HG03175 (cell line): ENCODE measurements around the gene CYBB.

ENCODE experiments used
- ATAC-seq: cut with Tn5 transposase; IDR thresholded peaks from one replicate; pipeline ENCODE4 v1.9.1; 2021; ENCODE audit warnings: mild to moderate bottlenecking, moderate library complexity; ENCODE audit not compliant: unreplicated experiment

The CYBB gene

DNA sequence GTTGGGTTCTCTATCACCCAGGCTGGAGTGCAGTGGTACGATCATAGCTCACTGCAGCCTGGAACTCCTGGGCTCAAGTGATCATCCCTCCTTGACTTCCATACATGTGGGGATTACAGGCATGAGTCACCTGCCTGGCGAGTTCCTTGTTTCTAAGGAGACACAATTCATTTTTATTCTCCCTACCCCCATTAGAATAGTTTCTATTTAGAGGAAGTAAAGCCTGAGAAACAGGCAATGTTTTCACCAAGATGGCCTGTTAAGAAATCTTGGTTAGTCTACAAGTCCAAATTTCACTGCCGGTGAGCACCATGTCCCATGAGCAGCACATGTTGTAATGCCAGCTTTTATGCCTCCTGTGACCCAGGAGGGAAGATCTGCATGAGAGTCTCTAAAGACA lies 5.7 kb downstream of the CYBB start:
- ATAC-seq = no peak

- ATAC-seq = peak; percentile 79
Observed at GRCh38 chrX:37786624-37787422, 7.0 kb downstream of the CYBB start.

- peak; percentile 75 for ATAC-seq
Observed at GRCh38 chrX:37787423-37787869, 7.6 kb downstream of the CYBB start.

DNA sequence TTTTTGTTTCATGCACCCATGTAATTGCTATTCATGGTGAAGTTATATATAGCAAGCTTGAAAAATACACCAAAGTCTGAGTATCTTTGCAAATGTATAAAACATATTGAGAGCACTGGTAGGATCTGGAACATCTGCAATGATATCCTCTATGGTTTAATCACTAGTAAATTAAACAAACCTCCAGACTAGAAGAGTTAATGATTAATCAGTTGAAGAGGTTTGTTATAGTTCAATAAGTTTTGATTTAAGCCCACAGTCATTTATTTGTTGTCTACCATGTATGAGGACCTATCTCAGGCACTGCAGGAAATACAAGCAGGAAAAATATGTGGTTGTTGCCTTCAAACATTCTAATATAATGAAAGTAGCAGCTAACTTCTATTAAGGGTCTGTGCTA lies 16.5 kb downstream of the CYBB start:
- no peak for ATAC-seq

- no peak for ATAC-seq
Observed at GRCh38 chrX:37796805-37797204, 16.9 kb downstream of the CYBB start.

DNA sequence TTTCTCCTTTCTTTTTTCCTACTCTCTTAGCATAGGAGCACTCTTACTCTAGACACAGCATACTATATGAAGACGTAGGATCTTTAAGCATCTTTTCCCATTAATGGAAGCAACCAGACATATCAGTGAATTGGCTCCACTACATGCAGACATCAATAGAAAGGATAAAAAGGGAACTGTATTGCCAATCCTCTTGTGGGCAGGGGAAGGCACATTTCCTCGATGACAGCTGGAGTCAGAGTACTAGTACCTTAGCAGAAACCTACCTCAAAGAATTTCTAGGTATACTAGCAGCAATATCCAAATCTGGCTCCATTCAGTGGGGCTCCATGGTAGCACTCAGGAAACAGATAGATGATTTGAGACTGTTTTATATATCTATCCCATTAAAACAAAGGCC lies 20.1 kb downstream of the CYBB start:
- no peak for ATAC-seq

GRCh38 chrX:37800717-37801116 lies 20.9 kb downstream of the CYBB start:
- ATAC-seq = no peak

GRCh38 chrX:37802028-37802427 lies 22.2 kb downstream of the CYBB start:
- ATAC-seq = no peak

DNA sequence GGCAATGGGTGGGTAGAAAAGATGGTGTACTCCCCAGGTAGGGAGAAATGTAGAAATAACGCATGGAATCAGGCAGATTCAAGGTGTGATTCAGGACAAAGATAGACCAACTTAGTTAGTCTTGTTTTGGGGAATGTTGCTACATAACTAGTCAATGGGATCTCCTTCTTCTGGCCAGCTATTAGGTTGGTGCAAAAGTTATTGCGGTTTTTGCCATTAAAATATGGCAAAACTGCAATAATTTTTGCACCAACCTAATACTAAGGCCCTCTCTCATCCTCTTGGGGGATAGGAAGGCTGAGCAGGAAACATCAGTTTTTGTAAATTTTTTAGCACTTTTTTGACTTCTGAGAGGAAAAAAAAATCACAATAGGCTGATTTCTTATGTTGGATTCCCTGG lies 23.2 kb downstream of the CYBB start:
- no peak for ATAC-seq

- ATAC-seq = no peak
Observed at GRCh38 chrX:37809970-37810369, 30.1 kb downstream of the CYBB start.

DNA sequence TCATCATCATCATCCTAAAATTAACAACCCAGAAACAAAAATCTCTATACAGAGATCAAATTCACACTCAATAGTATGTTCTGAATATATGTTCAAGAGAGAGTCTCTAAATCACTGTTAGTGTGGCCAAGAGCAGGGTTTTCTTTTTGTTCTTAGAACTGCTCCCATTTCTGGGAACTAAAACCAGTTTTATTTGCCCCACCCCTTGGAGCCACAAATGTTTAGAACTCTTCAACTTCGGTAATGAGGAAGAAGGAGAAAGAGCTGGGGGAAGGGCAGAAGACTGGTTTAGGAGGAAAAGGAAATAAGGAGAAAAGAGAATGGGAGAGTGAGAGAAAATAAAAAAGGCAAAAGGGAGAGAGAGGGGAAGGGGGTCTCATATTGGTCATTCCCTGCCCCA lies 32.3 kb downstream of the CYBB start:
- no peak for ATAC-seq

DNA sequence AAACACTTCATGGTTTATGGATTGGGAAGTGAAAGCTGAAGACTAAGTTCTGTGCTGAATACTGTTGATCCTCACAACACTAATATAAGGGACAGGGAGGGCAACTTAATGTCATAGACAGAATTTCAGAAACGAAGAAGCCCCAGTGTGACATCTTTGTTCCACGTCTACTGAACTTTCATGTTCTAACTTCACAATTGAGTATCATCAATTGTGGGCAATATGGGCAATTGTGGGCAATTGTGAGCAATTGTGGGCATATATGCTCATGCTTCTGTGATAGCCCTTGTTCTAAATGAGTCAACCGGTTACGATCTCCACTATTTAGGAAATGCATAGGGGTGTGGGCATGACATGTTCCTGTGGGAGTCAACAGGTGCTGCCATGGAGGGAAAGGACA lies 33.7 kb downstream of the CYBB start:
- no peak for ATAC-seq

- ATAC-seq = peak; percentile 30
Observed at GRCh38 chrX:37815366-37815765, 35.5 kb downstream of the CYBB start.

GRCh38 chrX:37816766-37817165 lies 36.9 kb downstream of the CYBB start:
- ATAC-seq = no peak

- ATAC-seq = no peak
Observed at GRCh38 chrX:37817176-37817575, 37.3 kb downstream of the CYBB start.

GRCh38 chrX:37817579-37817978 lies 37.7 kb downstream of the CYBB start:
- ATAC-seq = peak; percentile 65

DNA sequence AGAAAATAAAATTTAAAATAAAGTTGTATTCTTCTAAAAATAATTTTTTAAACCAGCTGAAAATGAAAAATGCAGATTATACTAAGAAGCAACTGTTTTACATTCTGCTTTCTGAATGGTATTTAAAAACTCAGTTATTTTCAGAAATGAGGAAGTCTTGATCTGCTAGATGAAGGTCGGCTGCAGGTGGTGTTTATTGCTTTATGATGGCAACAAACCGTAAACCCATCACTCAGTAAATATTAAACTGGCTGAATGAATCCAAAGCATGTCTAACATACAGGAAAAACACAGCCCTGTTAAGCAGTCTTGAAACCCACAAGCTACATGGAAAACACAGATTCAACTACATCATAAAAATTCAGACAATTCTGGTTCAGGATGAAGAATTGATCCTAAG lies 38.2 kb downstream of the CYBB start:
- peak; percentile 77 for ATAC-seq

GRCh38 chrX:37820646-37821045 lies 40.8 kb downstream of the CYBB start:
- no peak for ATAC-seq

GRCh38 chrX:37824491-37825214 lies 44.8 kb downstream of the CYBB start:
- no peak for ATAC-seq

GRCh38 chrX:37825215-37825842 lies 45.5 kb downstream of the CYBB start:
- peak; percentile 83 for ATAC-seq

DNA sequence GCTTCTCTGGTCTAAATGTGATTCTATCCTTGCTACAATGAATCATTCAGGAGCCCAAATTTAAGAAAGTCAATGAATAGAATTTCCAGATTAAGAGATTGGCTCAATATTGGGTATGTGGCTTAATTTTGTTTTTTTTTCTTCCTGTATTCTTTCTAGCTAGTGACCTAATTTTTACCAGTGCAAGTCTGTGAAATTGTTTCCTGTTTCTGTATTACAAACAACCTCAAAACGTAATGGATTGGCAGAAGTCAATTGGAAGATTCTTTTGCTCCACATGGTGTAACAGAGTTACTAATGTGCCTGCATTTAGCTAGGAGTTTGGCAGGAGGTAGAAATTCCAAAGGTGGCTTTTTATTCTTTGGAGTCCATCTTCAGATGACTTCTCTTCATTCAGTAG lies 49.9 kb downstream of the CYBB start:
- no peak for ATAC-seq

GRCh38 chrX:37830371-37830770 lies 50.5 kb downstream of the CYBB start:
- ATAC-seq = no peak
